HG03095 (cell line): Measurements from ENCODE around the gene SMCO2.

ENCODE experiments used
- ATAC-seq: cut with Tn5 transposase; IDR thresholded peaks from one replicate; pipeline ENCODE4 v1.9.1; 2021; ENCODE audit warnings: moderate library complexity; ENCODE audit not compliant: unreplicated experiment

SMCO2 gene

GRCh38 chr12:27549236-27549800, 102.8 kb downstream of the SMCO2 start:
- no peak for ATAC-seq

GRCh38 chr12:27549801-27550652, 103.5 kb downstream of the SMCO2 start:
- no peak for ATAC-seq

DNA sequence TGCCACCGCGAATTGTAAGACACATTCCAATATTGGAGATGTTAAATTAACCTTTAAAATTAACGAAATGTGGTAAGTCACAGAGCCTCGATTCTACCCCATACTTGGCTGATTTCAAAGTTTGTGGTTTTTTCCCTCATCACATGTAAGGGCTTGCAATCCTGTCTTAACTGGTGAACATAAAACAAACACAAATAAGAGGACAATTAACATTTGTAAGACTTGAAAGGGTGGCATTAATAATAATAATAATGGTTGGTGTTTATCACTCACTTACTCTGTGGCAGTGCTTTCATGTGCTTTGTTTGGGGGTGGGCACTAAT, 104.1 kb downstream of the SMCO2 start:
- no peak for ATAC-seq

- ATAC-seq, result no peak
Observed at GRCh38 chr12:27551172-27551840, 104.8 kb downstream of the SMCO2 start.
